ENCODE data around the gene STARD10. TPM values are rescaled to one million over a fixed set of nuclear protein-coding genes. Genes with fewer than 3 reads are reported as not detected.

STARD10 gene
- total and polyA plus RNA-seq, 2 of the 8 experiments (the other 6 are each of a cell fraction or from before 2014, with no cell fraction given), result 23.7 to 35.7 TPM

DNA sequence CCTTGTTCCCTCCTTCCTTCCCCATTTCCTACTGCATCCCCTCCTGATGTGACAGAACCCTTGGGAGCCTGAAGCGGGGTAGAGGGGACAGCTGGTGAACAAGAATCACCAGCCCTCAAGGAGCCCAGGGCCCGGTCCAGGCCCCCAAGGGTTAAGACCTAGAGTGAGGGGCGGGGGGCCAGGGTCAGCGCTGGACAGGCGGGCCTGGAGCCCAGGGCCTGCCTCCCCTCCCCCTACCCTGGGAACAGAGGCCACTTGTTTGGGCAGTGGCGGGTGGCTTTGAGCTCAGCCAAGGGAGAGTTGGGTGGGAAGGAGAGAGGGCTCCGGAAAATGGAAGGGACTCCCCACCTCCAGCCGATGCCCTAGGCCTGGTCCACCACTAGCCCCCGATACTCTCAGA, 43.8 kb downstream of the STARD10 start:
- no peak for FAIRE-seq
- CTCF ChIA-PET (ENCODE audit: partially characterized antibody), result interaction anchor here (1.2 to 1.6 kb wide), 5 partner anchors 9 to 43 kb away, joined by 3 to 5 read pairs (median 4); no protein-coding TSS in a partner anchor
- no peak for TF ChIP-seq CHD2 (IDR thresholded peaks at IDR 0.05; ENCODE audit: low read length)
- no peak for TF ChIP-seq USF2 (IDR thresholded peaks at IDR 0.05; ENCODE audit: low read length)
- TF ChIP-seq HDAC6 (IDR thresholded peaks at IDR 0.05; ENCODE audit: low read depth, low read length), result no peak
- TF ChIP-seq HDAC2 (IDR thresholded peaks at IDR 0.05; ENCODE audit: borderline replicate concordance in 1 of 2, low read depth in 2 of 2, low read length in 2 of 2), result no peak
- TF ChIP-seq KDM1A (IDR thresholded peaks at IDR 0.05; ENCODE audit: borderline replicate concordance, low read length), result no peak
- TF ChIP-seq, protein P1, sequence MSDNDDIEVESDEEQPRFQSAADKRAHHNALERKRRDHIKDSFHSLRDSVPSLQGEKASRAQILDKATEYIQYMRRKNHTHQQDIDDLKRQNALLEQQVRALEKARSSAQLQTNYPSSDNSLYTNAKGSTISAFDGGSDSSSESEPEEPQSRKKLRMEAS (IDR thresholded peaks at IDR 0.05), result no peak
- TF ChIP-seq, protein P2, sequence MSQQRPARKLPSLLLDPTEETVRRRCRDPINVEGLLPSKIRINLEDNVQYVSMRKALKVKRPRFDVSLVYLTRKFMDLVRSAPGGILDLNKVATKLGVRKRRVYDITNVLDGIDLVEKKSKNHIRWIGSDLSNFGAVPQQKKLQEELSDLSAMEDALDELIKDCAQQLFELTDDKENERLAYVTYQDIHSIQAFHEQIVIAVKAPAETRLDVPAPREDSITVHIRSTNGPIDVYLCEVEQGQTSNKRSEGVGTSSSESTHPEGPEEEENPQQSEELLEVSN (IDR thresholded peaks at IDR 0.05), result no peak
- no peak for TF ChIP-seq SRF (IDR thresholded peaks at IDR 0.05; ENCODE audit: low read depth, low read length)
- no peak for TF ChIP-seq CREB1 (IDR thresholded peaks at IDR 0.05)
- no peak for TF ChIP-seq EZH2 (IDR thresholded peaks at IDR 0.05; ENCODE audit: low read depth, low read length, severe bottlenecking)
- no peak for TF ChIP-seq POLR2A (IDR thresholded peaks at IDR 0.05; ENCODE audit: control extremely low read depth in 1 of 2, low read depth in 2 of 2, low read length in 2 of 2)
- TF ChIP-seq MAFK (IDR thresholded peaks at IDR 0.05; ENCODE audit: low read depth, low read length), result no peak

More for the DNA sequence above, 43.8 kb downstream of the STARD10 start:
- Histone ChIP-seq H3K27ac (ENCODE audit: low read depth, low read length) (no peak overlapping the region), H4K8ac (ENCODE audit: extremely low read depth, insufficient read depth, low read length) (no peak overlapping the region), H3K27me3 (replicated peaks in 1 of 4; ENCODE audit: control insufficient read depth in 3 of 4, extremely low read depth in 1 of 4, insufficient read depth in 3 of 4, low read length in 3 of 4) (peaks cover 0 to 10% (median 5%) of the 10 kb centered on the region in 4 experiments; a peak in 3 of 7 replicates), H3K36me3 (ENCODE audit: control insufficient read depth in 2 of 4, insufficient read depth in 4 of 4, low read length in 3 of 4) (no peaks in the 10 kb centered on the region), H3K4me1 (replicated peaks in 1 of 4; ENCODE audit: control insufficient read depth in 3 of 4, insufficient read depth in 4 of 4, low read length in 3 of 4) (peaks cover 0 to 22% (median 12%) of the 10 kb centered on the region in 4 experiments; a peak in 6 of 7 replicates), H3K23ac (ENCODE audit: insufficient read length) (no peak overlapping the region), H3K79me2 (ENCODE audit: control insufficient read depth in 1 of 2, insufficient read depth in 2 of 2, low read length in 2 of 2) (peaks cover 0 to 48% of the 10 kb centered on the region in 2 experiments; a peak in 2 of 4 replicates), H2BK20ac (ENCODE audit: low read length) (no peak overlapping the region), H4K91ac (replicated peaks; ENCODE audit: insufficient read length, low read length) (no peak overlapping the region), H4K20me1 (replicated peaks in 1 of 2; ENCODE audit: control insufficient read depth in 1 of 2, insufficient read depth in 2 of 2, low read length in 2 of 2) (peaks cover 15 to 19% of the 10 kb centered on the region in 2 experiments), H3K14ac (ENCODE audit: insufficient read length) (no peak overlapping the region), H3K4me3 (ENCODE audit: extremely low read depth in 1 of 4, insufficient read depth in 2 of 4, low read depth in 3 of 4, low read length in 4 of 4) (no peak overlapping the region), H3K9me3 (ENCODE audit: insufficient read depth in 2 of 2, low read depth in 1 of 2, low read length in 1 of 2) (no peaks in the 10 kb centered on the region), H2BK12ac (ENCODE audit: low read depth, low read length) (no peak overlapping the region), H4K5ac (ENCODE audit: insufficient read length, low read depth, low read length) (no peak overlapping the region), H2BK5ac (ENCODE audit: low read depth, low read length) (no peak overlapping the region), H2BK15ac (ENCODE audit: low read length) (no peak overlapping the region), H3K18ac (ENCODE audit: extremely low read depth, low read length) (no peak overlapping the region), H2AFZ (ENCODE audit: low read length) (no peak overlapping the region), H3K56ac (replicated peaks; ENCODE audit: insufficient read length, low read depth, low read length) (no peak overlapping the region), H3K79me1 (ENCODE audit: low read depth, low read length) (peaks cover 13% of the 10 kb centered on the region), H2BK120ac (replicated peaks; ENCODE audit: low read depth, low read length) (no peak overlapping the region), H2AK5ac (ENCODE audit: low read depth, low read length) (no peak overlapping the region), H3K23me2 (ENCODE audit: low read depth, low read length) (peaks cover 16% of the 10 kb centered on the region; the same call in 1 of the 2 replicates), H3K4ac (replicated peaks; ENCODE audit: insufficient read length, low read depth, low read length) (no peak overlapping the region), H3K9ac (replicated peaks in 1 of 4; ENCODE audit: extremely low read depth in 1 of 4, low read depth in 3 of 4, low read length in 3 of 4) (no peak overlapping the region), H3K4me2 (ENCODE audit: insufficient read depth in 1 of 2, low read depth in 2 of 2, low read length in 2 of 2) (no peak overlapping the region)
- DNase-seq (ENCODE audit: low read depth in 1 of 2, low spot score in 2 of 2), result no peak
- 94% methylated on average over 4 of the region's 9 CpGs; no CpG with 5 or more reads in 1 of the 2 experiments for WGBS, 2 experiments (ENCODE audit: extremely low coverage in 1 of 2, insufficient coverage in 1 of 2, insufficient read length in 1 of 2, insufficient replicate concordance in 2 of 2, low coverage in 1 of 2, low lambda C conversion rate in 2 of 2, missing lambda C conversion rate in 1 of 2)
- POLR2A ChIA-PET (ENCODE audit: partially characterized antibody), result interaction anchor here (0.6 to 1.9 kb wide), 4 partner anchors 9 to 128 kb away, joined by 3 to 6 read pairs (median 4); no protein-coding TSS in a partner anchor

All from H1 (cell line).